Eye (tissue), 1 donor: ENCODE results near the gene ACAD11.

Source experiments
- DNase-seq: peaks from one replicate; pipeline ENCODE4 v3.0.0-alpha.2; 2015

ACAD11 gene

GRCh38 chr3:132549890-132550578, 109.6 kb downstream of the ACAD11 start:
- no peak for DNase-seq

GRCh38 chr3:132549169-132549568, 110.4 kb downstream of the ACAD11 start:
- no peak for DNase-seq

GRCh38 chr3:132545471-132545870, 114.1 kb downstream of the ACAD11 start:
- DNase-seq = no peak

GRCh38 chr3:132544130-132544529, 115.5 kb downstream of the ACAD11 start:
- DNase-seq = no peak

- peak; percentile 15 for DNase-seq
These were observed 116.4 kb downstream of the ACAD11 start for GRCh38 chr3:132543011-132543739.

- no peak for DNase-seq
These were observed 117.0 kb downstream of the ACAD11 start for GRCh38 chr3:132542577-132542976.

- no peak for DNase-seq
These were observed 119.9 kb downstream of the ACAD11 start for GRCh38 chr3:132539681-132540080.

- DNase-seq = no peak
These were observed 121.5 kb downstream of the ACAD11 start for GRCh38 chr3:132538072-132538471.

- no peak for DNase-seq
These were observed 122.3 kb downstream of the ACAD11 start for GRCh38 chr3:132537297-132537696.

GRCh38 chr3:132536442-132537153, 123.0 kb downstream of the ACAD11 start:
- DNase-seq = no peak

GRCh38 chr3:132535575-132536441, 123.8 kb downstream of the ACAD11 start:
- peak; percentile 83 for DNase-seq

- no peak for DNase-seq
These were observed 129.0 kb downstream of the ACAD11 start for GRCh38 chr3:132530624-132531023.

GRCh38 chr3:132522353-132522752, 137.3 kb downstream of the ACAD11 start:
- no peak for DNase-seq

- no peak for DNase-seq
These were observed 137.7 kb downstream of the ACAD11 start for GRCh38 chr3:132521901-132522300.

- DNase-seq = no peak
These were observed 139.7 kb downstream of the ACAD11 start for GRCh38 chr3:132519914-132520313.

- no peak for DNase-seq
These were observed 142.3 kb downstream of the ACAD11 start for GRCh38 chr3:132517311-132517710.

GRCh38 chr3:132513057-132513456, 146.6 kb downstream of the ACAD11 start:
- no peak for DNase-seq

GRCh38 chr3:132509506-132509905, 150.1 kb downstream of the ACAD11 start:
- no peak for DNase-seq

- no peak for DNase-seq
These were observed 150.5 kb downstream of the ACAD11 start for GRCh38 chr3:132509096-132509495.
